ENCODE measurements around the gene MED7.

GRCh38 chr5:157160001-157160400 lies 17.3 kb upstream of the MED7 start:
- TF ChIP-seq CTCF (IDR thresholded peaks at IDR 0.05; ENCODE audit: control extremely low read depth in 1 of 3, insufficient read depth in 1 of 3, low read depth in 1 of 3, low read length in 3 of 3): no peak
- no peak for TF ChIP-seq CBX8 (IDR thresholded peaks at IDR 0.05; ENCODE audit: borderline replicate concordance, low read depth, low read length)
- no peak for TF ChIP-seq MAX (IDR thresholded peaks at IDR 0.05)
- TF ChIP-seq RNF2 (IDR thresholded peaks at IDR 0.05; ENCODE audit: borderline replicate concordance, low read depth, low read length, missing control alignments, poor library complexity, severe bottlenecking): no peak
- no peak for TF ChIP-seq RFX5 (IDR thresholded peaks at IDR 0.05; ENCODE audit: borderline replicate concordance, low read depth, low read length)
- TF ChIP-seq GABPA (IDR thresholded peaks at IDR 0.05; ENCODE audit: borderline replicate concordance, insufficient read depth, low read length): no peak
- TF ChIP-seq EZH2 (IDR thresholded peaks at IDR 0.05; ENCODE audit: low read depth, low read length, severe bottlenecking): no peak
- TF ChIP-seq HDAC2 (IDR thresholded peaks at IDR 0.05; ENCODE audit: borderline replicate concordance in 1 of 2, low read depth in 2 of 2, low read length in 2 of 2): no peak
- no peak for TF ChIP-seq EP300 (IDR thresholded peaks at IDR 0.05; ENCODE audit: borderline replicate concordance in 1 of 2, low read depth in 2 of 2, low read length in 2 of 2)
- TF ChIP-seq TEAD4 (IDR thresholded peaks at IDR 0.05; ENCODE audit: low read depth, low read length): no peak
